HG02798 (cell line): ENCODE results near the gene FICD.
A peak's percentile ranks its signal among the peaks of the same experiment; 100 is the strongest.

Experiments used
- ATAC-seq: cut with Tn5 transposase; IDR thresholded peaks from one replicate; pipeline ENCODE4 v1.9.1; 2021; ENCODE audit warnings: mild to moderate bottlenecking; ENCODE audit not compliant: unreplicated experiment, poor library complexity

Gene FICD

GRCh38 chr12:108495823-108496579 is 19.1 kb upstream of the FICD start:
- no peak for ATAC-seq

- ATAC-seq: no peak
Measured at GRCh38 chr12:108498136-108498535, 16.9 kb upstream of the FICD start.

DNA sequence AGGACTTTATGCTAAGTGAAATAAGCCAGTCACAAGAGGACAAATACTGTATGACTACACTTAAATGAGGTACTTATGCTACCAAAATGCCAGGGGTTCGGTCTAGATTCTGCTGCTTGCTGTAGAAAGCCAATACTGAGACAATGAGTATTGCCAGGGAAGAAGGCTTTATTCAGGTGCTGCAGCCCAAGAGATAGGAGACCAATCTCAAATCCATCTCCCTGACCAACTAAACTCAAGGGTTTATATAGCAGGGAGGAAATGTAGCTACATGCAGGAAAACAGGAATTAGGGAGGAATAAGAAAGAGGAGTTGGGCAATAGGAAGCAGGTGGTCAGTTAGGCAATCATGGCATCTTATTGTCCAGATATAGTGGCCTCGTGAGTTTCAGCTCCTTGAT is 12.2 kb upstream of the FICD start:
- no peak for ATAC-seq

DNA sequence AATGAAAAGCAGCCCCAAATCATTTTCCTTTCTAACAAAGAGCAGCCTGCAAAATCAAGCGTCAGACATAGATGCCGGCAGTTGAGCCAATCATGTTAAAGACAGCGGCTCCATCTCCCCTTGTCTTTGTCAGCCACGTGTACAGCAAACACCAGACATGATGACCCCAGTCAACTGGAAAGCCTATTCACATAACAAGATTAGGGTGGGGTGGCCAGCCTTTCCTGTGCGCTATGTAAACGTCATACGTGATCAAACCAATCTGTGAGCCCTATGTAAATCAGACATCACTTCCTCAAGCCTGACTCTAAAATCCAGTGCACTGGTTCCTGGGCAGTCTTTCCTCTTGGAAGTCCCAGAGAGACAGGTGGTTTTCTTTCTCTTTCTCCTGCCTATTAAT is 9.9 kb upstream of the FICD start:
- no peak for ATAC-seq

GRCh38 chr12:108507971-108508642 is 7.0 kb upstream of the FICD start:
- ATAC-seq: no peak

DNA sequence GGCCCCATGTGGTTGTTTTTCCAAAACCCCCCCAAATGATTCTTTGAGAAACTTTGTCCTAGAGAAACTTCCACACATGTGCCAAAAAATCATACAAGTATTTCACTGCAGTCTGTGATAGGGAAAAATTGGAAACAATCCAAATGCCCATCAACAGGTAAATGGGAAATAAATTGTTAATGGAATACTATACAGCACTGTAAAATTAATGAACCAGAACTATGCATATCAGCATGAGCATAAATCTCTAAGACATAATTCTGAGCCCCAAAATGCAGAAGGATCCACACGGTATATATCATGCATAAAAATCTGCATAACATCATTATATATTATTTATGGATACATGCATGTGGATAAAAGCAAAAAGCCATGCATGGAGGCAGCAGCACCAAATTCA is 5.3 kb upstream of the FICD start:
- no peak for ATAC-seq

- ATAC-seq: no peak
Measured at GRCh38 chr12:108510836-108511235, 4.2 kb upstream of the FICD start.

DNA sequence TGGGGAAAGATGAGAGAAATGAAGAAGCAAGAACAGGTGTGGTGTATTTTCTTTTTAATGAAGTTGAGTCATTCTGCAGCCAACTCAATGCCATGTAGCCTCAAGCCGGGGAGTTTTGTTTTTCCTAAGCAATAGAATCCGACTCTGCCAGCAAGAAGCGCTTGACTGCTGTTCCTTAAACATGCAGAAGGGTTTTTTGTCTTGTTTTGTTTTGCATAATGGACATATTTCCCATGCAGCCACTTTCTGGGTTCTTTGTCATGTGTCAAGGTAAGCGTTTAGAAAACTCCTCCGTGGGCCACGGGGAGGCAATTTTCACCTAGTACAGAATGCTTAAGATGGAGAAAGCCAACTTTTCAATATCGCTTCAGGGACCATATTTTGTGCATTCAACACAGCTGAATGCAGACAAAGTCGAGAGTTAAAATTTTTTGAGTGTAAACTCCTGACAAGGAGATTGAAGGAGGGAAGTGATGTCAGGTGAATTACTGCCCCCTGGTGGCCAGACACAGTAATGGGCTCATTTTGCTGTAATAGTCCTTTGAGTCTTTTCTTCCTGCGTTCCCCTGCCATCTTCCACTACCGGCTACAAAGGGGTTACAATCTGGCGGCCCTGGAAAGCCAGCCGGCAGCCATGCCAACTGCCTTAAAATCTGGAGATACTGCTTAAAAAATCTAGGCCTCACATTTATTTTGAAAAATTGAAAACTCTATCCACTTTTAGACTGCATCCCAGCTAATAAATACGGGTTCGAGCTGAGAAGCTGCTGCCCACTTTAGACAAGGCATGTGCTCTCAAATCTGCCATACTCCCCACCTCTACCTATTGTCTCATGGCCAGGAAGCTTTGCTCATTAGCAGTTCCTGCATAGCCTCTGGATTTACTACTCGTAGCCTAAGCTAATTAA is 3.2 kb upstream of the FICD start:
- no peak for ATAC-seq

DNA sequence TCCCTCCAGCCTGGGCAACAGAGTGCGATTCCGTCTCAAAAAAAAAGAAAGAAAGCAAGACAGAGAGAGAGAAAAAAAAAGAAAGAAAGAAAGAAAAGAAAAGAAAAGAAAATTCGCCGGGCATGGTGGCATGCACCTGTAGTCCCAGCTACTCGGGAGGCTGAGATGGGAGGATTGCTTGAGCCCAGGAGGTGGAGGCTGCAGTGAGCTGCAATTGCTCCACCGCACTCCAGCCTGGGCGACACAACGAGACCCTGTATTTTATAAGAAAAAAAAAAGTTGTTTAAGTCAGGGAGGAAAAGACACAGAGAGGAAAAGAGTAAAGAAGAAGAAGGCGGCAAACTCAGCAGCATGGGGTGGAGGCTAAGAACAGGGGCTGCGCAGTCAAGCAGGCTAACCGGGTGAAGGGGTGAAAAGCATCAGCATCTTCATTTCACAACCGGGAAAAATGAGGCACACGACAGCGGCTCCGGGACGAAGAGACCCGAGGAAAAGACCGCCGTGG is 557 bp upstream of the FICD start:
- ATAC-seq: no peak

DNA sequence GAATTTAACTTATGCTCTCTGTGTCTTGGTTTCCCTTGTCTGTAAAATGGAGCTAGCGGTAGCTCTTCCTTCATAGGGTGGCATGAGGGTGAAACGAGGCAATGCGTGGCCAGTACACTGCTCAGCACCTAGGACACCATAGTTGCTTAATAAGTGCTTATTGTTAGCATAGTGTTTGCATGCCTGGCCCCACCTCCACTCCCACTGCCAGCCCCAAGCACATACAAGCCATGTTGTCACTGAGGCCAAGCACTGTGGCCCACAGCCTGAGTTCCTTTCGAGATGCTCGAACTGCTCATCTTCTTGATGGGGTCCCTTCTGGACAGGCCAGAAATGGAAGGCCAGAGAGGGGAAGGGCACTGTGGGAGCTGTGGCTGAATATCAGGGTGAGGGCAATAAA is 839 bp downstream of the FICD start:
- ATAC-seq: no peak

DNA sequence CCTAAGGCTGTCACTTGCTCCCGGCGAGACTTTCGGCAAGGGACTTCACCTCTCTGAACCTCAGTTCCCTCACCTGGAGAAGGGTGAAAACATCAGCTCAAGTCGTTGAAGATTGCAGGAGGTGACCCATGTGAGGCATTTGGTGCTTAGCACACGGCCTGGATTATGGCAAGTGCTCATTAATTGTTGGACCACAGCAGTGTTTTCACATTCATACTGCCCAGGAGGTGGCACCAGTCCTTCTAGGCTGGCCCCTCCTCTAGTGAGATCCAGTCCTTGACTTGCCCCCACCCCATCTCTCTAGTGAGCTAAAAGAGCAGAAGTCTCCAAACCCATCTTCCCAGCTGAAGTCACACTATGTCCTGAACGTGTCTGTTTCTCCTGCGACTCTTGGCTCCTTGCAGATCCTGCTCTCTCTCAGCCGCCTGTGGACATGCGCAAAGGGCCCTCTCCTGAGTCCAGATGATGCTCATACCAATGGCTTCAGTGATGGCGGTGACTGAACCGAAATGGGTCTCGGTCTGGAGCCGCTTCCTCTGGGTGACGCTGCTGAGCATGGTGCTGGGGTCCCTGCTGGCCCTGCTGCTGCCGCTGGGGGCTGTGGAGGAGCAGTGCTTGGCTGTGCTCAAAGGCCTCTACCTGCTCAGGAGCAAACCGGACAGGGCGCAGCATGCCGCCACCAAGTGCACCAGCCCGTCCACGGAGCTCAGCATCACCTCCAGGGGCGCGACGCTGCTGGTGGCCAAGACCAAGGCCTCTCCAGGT is 1.6 kb downstream of the FICD start:
- no peak for ATAC-seq

- ATAC-seq: no peak
Measured at GRCh38 chr12:108517288-108518100, 2.4 kb downstream of the FICD start.

DNA sequence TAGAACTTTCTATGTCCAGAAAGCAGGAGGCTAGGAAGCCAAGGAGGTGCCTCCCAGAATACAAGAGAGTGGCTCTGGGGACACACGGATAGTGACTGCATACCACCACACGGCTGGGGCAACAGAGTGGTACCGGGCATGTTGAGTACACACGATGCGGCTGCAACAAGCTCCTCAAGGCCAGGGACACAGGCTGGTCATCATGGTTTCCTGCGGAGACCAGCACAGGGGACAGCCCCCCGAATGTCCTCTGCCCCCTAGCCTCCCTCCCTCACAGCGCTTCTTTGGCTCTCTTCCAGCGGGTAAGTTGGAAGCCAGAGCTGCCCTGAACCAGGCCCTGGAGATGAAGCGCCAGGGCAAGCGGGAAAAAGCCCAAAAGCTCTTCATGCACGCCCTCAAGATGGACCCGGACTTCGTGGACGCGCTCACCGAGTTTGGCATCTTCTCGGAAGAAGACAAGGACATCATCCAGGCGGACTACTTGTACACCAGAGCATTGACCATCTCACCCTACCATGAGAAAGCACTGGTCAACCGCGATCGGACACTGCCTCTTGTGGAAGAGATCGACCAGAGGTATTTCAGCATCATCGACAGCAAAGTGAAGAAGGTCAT is 3.1 kb downstream of the FICD start:
- ATAC-seq: no peak

DNA sequence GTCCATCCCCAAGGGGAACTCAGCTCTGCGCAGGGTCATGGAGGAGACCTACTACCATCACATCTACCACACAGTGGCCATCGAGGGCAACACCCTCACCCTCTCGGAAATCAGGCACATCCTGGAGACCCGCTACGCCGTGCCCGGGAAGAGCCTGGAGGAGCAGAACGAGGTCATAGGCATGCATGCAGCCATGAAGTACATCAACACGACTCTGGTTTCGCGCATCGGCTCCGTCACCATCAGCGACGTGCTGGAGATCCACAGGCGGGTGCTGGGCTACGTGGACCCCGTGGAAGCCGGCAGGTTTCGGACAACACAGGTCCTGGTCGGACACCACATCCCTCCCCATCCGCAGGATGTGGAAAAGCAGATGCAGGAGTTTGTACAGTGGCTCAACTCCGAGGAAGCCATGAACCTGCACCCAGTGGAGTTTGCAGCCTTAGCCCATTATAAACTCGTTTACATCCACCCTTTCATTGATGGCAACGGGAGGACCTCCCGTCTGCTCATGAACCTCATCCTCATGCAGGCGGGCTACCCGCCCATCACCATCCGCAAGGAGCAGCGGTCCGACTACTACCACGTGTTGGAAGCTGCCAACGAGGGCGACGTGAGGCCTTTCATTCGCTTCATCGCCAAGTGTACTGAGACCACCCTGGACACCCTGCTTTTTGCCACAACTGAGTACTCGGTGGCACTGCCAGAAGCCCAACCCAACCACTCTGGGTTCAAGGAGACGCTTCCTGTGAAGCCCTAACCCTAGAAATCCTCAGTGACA is 3.8 kb downstream of the FICD start:
- ATAC-seq: no peak

- ATAC-seq: no peak
Measured at GRCh38 chr12:108519558-108519957, 4.5 kb downstream of the FICD start.

GRCh38 chr12:108523365-108523764 is 8.3 kb downstream of the FICD start:
- no peak for ATAC-seq

DNA sequence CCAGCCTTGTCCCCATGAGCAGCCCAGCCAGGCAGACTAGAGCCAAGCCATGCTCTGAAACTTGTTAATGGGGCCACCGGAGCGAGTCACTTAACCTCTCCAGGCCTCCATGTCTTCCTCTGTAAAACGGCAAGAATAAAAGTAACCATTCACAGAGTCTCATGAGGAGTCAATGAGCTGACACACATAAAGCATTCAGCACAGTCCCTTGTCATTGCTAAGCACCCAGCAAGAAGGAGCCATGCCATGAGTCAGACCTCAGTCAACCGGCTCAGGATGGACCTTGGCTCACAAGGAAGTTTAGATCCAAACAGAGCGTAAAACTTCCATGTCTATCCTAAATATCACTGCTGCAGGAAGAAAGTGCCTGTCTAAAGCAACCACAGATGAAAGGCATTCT is 10.6 kb downstream of the FICD start:
- ATAC-seq: no peak

- peak; percentile 56 for ATAC-seq
Measured at GRCh38 chr12:108526482-108527165, 11.5 kb downstream of the FICD start.
